ENCODE data around the gene RDX. TPM values are rescaled to one million over a fixed set of nuclear protein-coding genes. Genes with fewer than 3 reads are reported as not detected.

RDX gene
- total RNA-seq, 1 experiment from 2014 or later = 86.6 TPM

GRCh38 chr11:110250168-110250567, 46.2 kb downstream of the RDX start:
- Histone ChIP-seq H2BK120ac (ENCODE audit: low read depth, low read length, poor library complexity, severe bottlenecking) (no peak overlapping the region), H2BK20ac (ENCODE audit: low read depth, low read length, poor library complexity, severe bottlenecking) (no peak overlapping the region), H3K9ac (ENCODE audit: extremely low read depth, insufficient read length, low read length) (no peak overlapping the region), H3K9me3 (ENCODE audit: control insufficient read depth, low read depth, low read length) (no peaks in the 10 kb centered on the region), H2AFZ (ENCODE audit: low read length) (no peak overlapping the region), H2BK12ac (ENCODE audit: insufficient read length, low read depth, low read length) (no peak overlapping the region), H3T11ph (ENCODE audit: low read length) (no peak overlapping the region), H3K27me3 (ENCODE audit: insufficient read depth, low read length) (no peaks in the 10 kb centered on the region), H3K4ac (ENCODE audit: low read depth, low read length) (no peak overlapping the region), H3K23me2 (ENCODE audit: insufficient read length, low read depth, low read length, poor library complexity, severe bottlenecking) (no peaks in the 10 kb centered on the region), H3K79me1 (ENCODE audit: insufficient read depth, low read depth, low read length, poor library complexity, severe bottlenecking) (no peaks in the 10 kb centered on the region), H2AK5ac (ENCODE audit: insufficient read length, low read length) (no peak overlapping the region), H4K20me1 (ENCODE audit: control insufficient read depth, insufficient read depth, insufficient read length) (no peaks in the 10 kb centered on the region), H3K18ac (ENCODE audit: insufficient read length, low read depth, low read length) (no peak overlapping the region), H2BK15ac (ENCODE audit: low read depth, low read length) (no peak overlapping the region), H4K91ac (ENCODE audit: insufficient read length, low read depth, low read length) (no peak overlapping the region), H2BK5ac (ENCODE audit: insufficient read length, low read length) (no peak overlapping the region), H4K5ac (ENCODE audit: insufficient read length, low read depth, low read length) (no peak overlapping the region), H4K8ac (replicated peaks; ENCODE audit: insufficient read length, low read depth, low read length) (no peak overlapping the region), H3K4me1 (ENCODE audit: insufficient read depth, low read length) (no peaks in the 10 kb centered on the region), H3K27ac (ENCODE audit: insufficient read length, low read depth, low read length) (no peak overlapping the region), H3K56ac (ENCODE audit: insufficient read length, low read depth, low read length) (no peak overlapping the region), H3K4me2 (ENCODE audit: insufficient read depth, insufficient read length, low read length) (no peak overlapping the region), H3K14ac (ENCODE audit: insufficient read depth, low read length) (no peak overlapping the region), H3K79me2 (ENCODE audit: insufficient read depth, low read length) (no peaks in the 10 kb centered on the region), H3K23ac (ENCODE audit: insufficient read length, low read depth, low read length) (no peak overlapping the region)
- no peak for DNase-seq
- Mint-ChIP-seq H3K4me1 (no peaks in the 10 kb centered on the region), H3K27ac (peak overlapping the region in 2 of 3 experiments; percentile 34 to 55; a peak in 3 of 7 replicates), H3K9me3 (no peaks in the 10 kb centered on the region), H3K36me3 (ENCODE audit: insufficient read depth in 1 of 3, low read depth in 3 of 3) (peaks cover 17 to 51% (median 31%) of the 10 kb centered on the region in 3 experiments; a peak in 6 of 7 replicates), H3K27me3 (ENCODE audit: low read depth) (no peaks in the 10 kb centered on the region), H3K4me3 (no peak overlapping the region)
- no peak for TF ChIP-seq CTCF (conservative IDR thresholded peaks at IDR 0.05)
- no CpG with 5 or more reads among the region's 2 CpGs for WGBS (ENCODE audit: extremely low coverage, insufficient read length, low lambda C conversion rate)

All from H9 (cell line).